Measurements from ENCODE around the gene NOS1.
"Not testable (repeated sequence)": the region's sequence is repeated elsewhere in the genome, so short reads cannot be mapped to it uniquely, and the experiment has no call there.

The NOS1 gene

GRCh38 chr12:117361347-117361751 is at the start of gene NOS1:
Gene NOS1 (minus strand): TSS chr12:117361626. CDS start chr12:117331069, 30,557 bp downstream.
- ATAC-seq, result no peak

GRCh38 chr12:117409286-117409685 is 47.9 kb upstream of the NOS1 start:
- ATAC-seq, result no peak

- ATAC-seq, result no peak
These were observed 46.9 kb upstream of the NOS1 start for GRCh38 chr12:117408161-117408791.

GRCh38 chr12:117404940-117405339 is 43.5 kb upstream of the NOS1 start:
- ATAC-seq, result no peak

GRCh38 chr12:117404203-117404853 is 42.9 kb upstream of the NOS1 start:
- no peak for ATAC-seq

- no peak for ATAC-seq
These were observed 42.2 kb upstream of the NOS1 start for GRCh38 chr12:117403586-117404139.

- no peak for ATAC-seq
These were observed 40.9 kb upstream of the NOS1 start for GRCh38 chr12:117402363-117402762.

- no peak for ATAC-seq
These were observed 39.5 kb upstream of the NOS1 start for GRCh38 chr12:117400912-117401311.

GRCh38 chr12:117398482-117398881 is 37.1 kb upstream of the NOS1 start:
- ATAC-seq, result not testable (repeated sequence)

- ATAC-seq, result no peak
These were observed 34.3 kb upstream of the NOS1 start for GRCh38 chr12:117395766-117396165.

- no peak for ATAC-seq
These were observed 33.1 kb upstream of the NOS1 start for GRCh38 chr12:117394491-117394890.

- ATAC-seq, result no peak
These were observed 32.2 kb upstream of the NOS1 start for GRCh38 chr12:117393656-117394055.

GRCh38 chr12:117390866-117391265 is 29.4 kb upstream of the NOS1 start:
- ATAC-seq, result no peak

GRCh38 chr12:117388951-117389446 is 27.6 kb upstream of the NOS1 start:
- ATAC-seq, result no peak

GRCh38 chr12:117387832-117388231 is 26.4 kb upstream of the NOS1 start:
- no peak for ATAC-seq

GRCh38 chr12:117384735-117385134 is 23.3 kb upstream of the NOS1 start:
- no peak for ATAC-seq

GRCh38 chr12:117380083-117380482 is 18.7 kb upstream of the NOS1 start:
- no peak for ATAC-seq

GRCh38 chr12:117377758-117378157 is 16.3 kb upstream of the NOS1 start:
- ATAC-seq, result no peak

- ATAC-seq, result no peak
These were observed 9.2 kb upstream of the NOS1 start for GRCh38 chr12:117370588-117370987.

- not testable (repeated sequence) for ATAC-seq
These were observed 8.6 kb upstream of the NOS1 start for GRCh38 chr12:117370000-117370399.

- no peak for ATAC-seq
These were observed 5.7 kb upstream of the NOS1 start for GRCh38 chr12:117367006-117367638.

- ATAC-seq, result no peak
These were observed 3.7 kb upstream of the NOS1 start for GRCh38 chr12:117365049-117365616.

- no peak for ATAC-seq
These were observed 2.6 kb upstream of the NOS1 start for GRCh38 chr12:117363953-117364486.
